GM12878 (cell line): ENCODE data around the gene EVX1. TPM values are rescaled to one million over a fixed set of nuclear protein-coding genes. Genes with fewer than 3 reads are reported as not detected.

ENCODE experiments used
- ATAC-seq: fragments of 200-7000 bp; cut with Tn5 transposase; 3 replicates; pipeline ENCODE4 v1.9.1; 2020; ENCODE audit warnings: mild to moderate bottlenecking, moderate library complexity
- BruUV-seq: library from RNA; stranded (reverse); fragments of 400-500 nt; replicated peaks from 2 replicates; lab custom pipeline; 2021; lab: Mats Ljungman, UMichigan
- CTCF ChIA-PET: fragments of 300-600 bp; sonication (Branson Sonifier 250); formaldehyde crosslinking; extraction: SDS; loops from one replicate; lab custom pipeline; 2021; ENCODE audit warnings: inconsistent platforms; lab: Yijun Ruan, JAX
- POLR2A ChIA-PET: fragments of 350-600 bp; formaldehyde crosslinking; extraction: SDS; loops from one replicate; lab custom pipeline; 2021; ENCODE audit warnings: inconsistent platforms; lab: Charles Lee
- RAD21 ChIA-PET: fragments of 300-600 bp; sonication (Branson Sonifier 250); formaldehyde crosslinking; loops from one replicate; lab custom pipeline; 2023; ENCODE audit warnings: antibody characterized with exemption; ENCODE audit not compliant: unreplicated experiment; lab: Charles Lee
- SMC1A ChIA-PET: fragments of 300-600 bp; sonication (Branson Sonifier 250); formaldehyde crosslinking; loops from one replicate; lab custom pipeline; 2023; ENCODE audit not compliant: unreplicated experiment, uncharacterized antibody; lab: Charles Lee
- DNase-seq: peaks from one replicate; pipeline ENCODE4 v3.0.0-alpha.2; 2011; ENCODE audit warnings: low read depth, low spot score
- FAIRE-seq: peaks from 3 replicates; lab custom pipeline; 2011; peaks lifted over from hg19 to GRCh38; lab: Jason Lieb, UNC
- H2AFZ ChIP-seq: 2 replicates; pipeline ENCODE4 v1.6.0; 2011; ENCODE audit warnings: low read depth, low read length, control low read depth; ENCODE audit not compliant: control insufficient read depth
- H3K27ac ChIP-seq: 2 replicates; pipeline ENCODE4 v1.5.1; 2011; ENCODE audit warnings: control low read depth; ENCODE audit not compliant: control insufficient read depth, insufficient read depth
- H3K27me3 ChIP-seq, 2 experiments: replicated peaks in 1 of 2; 2 replicates each; pipeline versions ENCODE4 v1.6.0 to v1.6.1; 2011; ENCODE audit warnings: low read length in 1 of 2; ENCODE audit not compliant: control insufficient read depth in 2 of 2, insufficient read depth in 2 of 2
- H3K36me3 ChIP-seq, 2 experiments: 2 replicates each; pipeline ENCODE4 v1.5.1; 2011; ENCODE audit warnings: low read length in 1 of 2; ENCODE audit not compliant: control insufficient read depth in 2 of 2, insufficient read depth in 2 of 2
- H3K4me1 ChIP-seq: 2 replicates; pipeline ENCODE4 v1.6.1; 2011; ENCODE audit warnings: mild to moderate bottlenecking, low read length, moderate library complexity, mixed read lengths; ENCODE audit not compliant: control insufficient read depth, insufficient read depth
- H3K4me2 ChIP-seq: 2 replicates; pipeline ENCODE4 v1.6.0; 2011; ENCODE audit warnings: control low read depth; ENCODE audit not compliant: control insufficient read depth, insufficient read depth
- H3K4me3 ChIP-seq: fragments of 200-600 bp; sonication (generic); 2 replicates; pipeline ENCODE4 v1.5.1; 2016
- H3K79me2 ChIP-seq: 2 replicates; pipeline ENCODE4 v1.6.0; 2011; ENCODE audit warnings: low read length; ENCODE audit not compliant: control insufficient read depth, insufficient read depth
- H3K9ac ChIP-seq: 2 replicates; pipeline ENCODE4 v1.8.0; 2011; ENCODE audit warnings: low read length, control low read depth, mixed read lengths; ENCODE audit not compliant: control insufficient read depth, insufficient read depth
- H3K9me3 ChIP-seq: replicated peaks from 3 replicates; pipeline ENCODE4 v1.5.1; 2011; ENCODE audit warnings: mild to moderate bottlenecking, low read length; ENCODE audit not compliant: control insufficient read depth, insufficient read depth
- H4K20me1 ChIP-seq: 2 replicates; pipeline ENCODE4 v1.6.0; 2011; ENCODE audit not compliant: control insufficient read depth, insufficient read depth
- CBX3 ChIP-seq: fragments of 200-600 bp; sonication (generic); IDR thresholded peaks from 2 replicates; pipeline ENCODE4 v1.6.1; 2016; ENCODE audit warnings: low read depth, borderline replicate concordance
- CHD2 ChIP-seq: IDR thresholded peaks from 2 replicates; pipeline ENCODE4 v1.6.1; 2011; ENCODE audit warnings: low read depth, low read length, improper control_type of control experiment, borderline replicate concordance
- ESRRA ChIP-seq: IDR thresholded peaks from 2 replicates; pipeline ENCODE4 v1.6.1; 2012; ENCODE audit warnings: mild to moderate bottlenecking, low read length, improper control_type of control experiment
- EZH2 ChIP-seq: IDR thresholded peaks from 2 replicates; pipeline ENCODE4 v1.6.1; 2012; ENCODE audit warnings: low read depth, mild to moderate bottlenecking, control low read depth, inconsistent platforms, low read length, borderline replicate concordance; ENCODE audit not compliant: control insufficient read depth
- FOXK2 ChIP-seq: fragments of 450-650 bp; IDR thresholded peaks from 2 replicates; pipeline ENCODE4 v1.6.1; 2017; ENCODE audit warnings: mild to moderate bottlenecking, moderate library complexity
- GABPA ChIP-seq: IDR thresholded peaks from 2 replicates; pipeline ENCODE4 v1.6.1; 2014; ENCODE audit warnings: antibody characterized with exemption, low read depth, mild to moderate bottlenecking, inconsistent platforms
- GATAD2B ChIP-seq: fragments of 450-650 bp; conservative IDR thresholded peaks from 2 replicates; pipeline ENCODE4 v1.6.1; 2017; ENCODE audit warnings: low read depth, mild to moderate bottlenecking, moderate library complexity
- HDAC6 ChIP-seq: fragments of 200-600 bp; sonication (generic); IDR thresholded peaks from one replicate; pipeline ENCODE4 v1.8.0; 2017; ENCODE audit warnings: antibody characterized with exemption; ENCODE audit not compliant: unreplicated experiment
- IKZF2 ChIP-seq, 2 experiments: fragments of 450-650 bp; IDR thresholded peaks; 2 replicates each; pipeline ENCODE4 v1.6.1; 2017; ENCODE audit warnings: mild to moderate bottlenecking in 2 of 2, moderate library complexity in 2 of 2
- IRF4 ChIP-seq: IDR thresholded peaks from 2 replicates; pipeline ENCODE4 v1.6.1; 2011; ENCODE audit warnings: low read depth, low read length
- MEF2B ChIP-seq: fragments of 450-650 bp; IDR thresholded peaks from 2 replicates; pipeline ENCODE4 v1.6.1; 2018; ENCODE audit warnings: mild to moderate bottlenecking, moderate library complexity; ENCODE audit not compliant: partially characterized antibody, poor library complexity, severe bottlenecking
- POLR2AphosphoS2 ChIP-seq: IDR thresholded peaks from 2 replicates; pipeline ENCODE4 v1.6.1; 2011; ENCODE audit warnings: low read depth, mild to moderate bottlenecking, low read length, improper control_type of control experiment, moderate library complexity
- POU2F2 ChIP-seq: IDR thresholded peaks from 3 replicates; pipeline ENCODE4 v1.6.1; 2011; ENCODE audit warnings: low read depth, mild to moderate bottlenecking, low read length, borderline replicate concordance
- RAD21 ChIP-seq: IDR thresholded peaks from 2 replicates; pipeline ENCODE4 v1.6.1; 2011; ENCODE audit warnings: mild to moderate bottlenecking, low read depth, low read length, moderate library complexity; ENCODE audit not compliant: insufficient read depth
- RFX5 ChIP-seq: IDR thresholded peaks from 2 replicates; pipeline ENCODE4 v1.6.1; 2011; ENCODE audit warnings: low read depth, low read length, improper control_type of control experiment
- SUZ12 ChIP-seq: fragments of 200-600 bp; sonication (generic); IDR thresholded peaks from one replicate; pipeline ENCODE4 v1.6.1; 2018; ENCODE audit warnings: antibody characterized with exemption, mild to moderate bottlenecking; ENCODE audit not compliant: unreplicated experiment
- TCF7 ChIP-seq: IDR thresholded peaks from 2 replicates; pipeline ENCODE4 v1.6.1; 2014; ENCODE audit warnings: antibody characterized with exemption, borderline replicate concordance
- ZBTB33 ChIP-seq: fragments of 450-650 bp; IDR thresholded peaks from 2 replicates; pipeline ENCODE4 v1.6.1; 2017; ENCODE audit warnings: mild to moderate bottlenecking
- ZNF217 ChIP-seq: fragments of 450-650 bp; IDR thresholded peaks from 2 replicates; pipeline ENCODE4 v1.6.1; 2017; ENCODE audit warnings: antibody characterized with exemption, mild to moderate bottlenecking
- WGBS: methylation state at CpG from one replicate; pipeline ENCODE4 v1.1.6; 2016; ENCODE audit warnings: low lambda C conversion rate; ENCODE audit not compliant: insufficient replicate concordance, insufficient coverage; ENCODE audit errors: missing lambda C conversion rate; 5-methylcytosine and 5-hydroxymethylcytosine counted together
- in situ Hi-C: fragments of 300-500 bp; cut with MboI; formaldehyde crosslinking; loops from 9 replicates; pipeline ENCODE4 v1.14.3; 2018; ENCODE audit warnings: mixed read lengths
- intact Hi-C: fragments of 100-400 bp; cut with micrococcal nuclease; formaldehyde crosslinking; loops from one replicate; pipeline ENCODE4 v1.14.2; 2022; ENCODE audit not compliant: unreplicated experiment
- polyA plus RNA-seq, 11 experiments: library from polyadenylated mRNA; depleted of rRNA in 4 of 11; unstranded in 6 of 11; stranded (reverse) in 5 of 11; fragments of >200 nt; fragmentation: Nextera tagmentation in 4 of 11; fragmentation: Illumina TruSeq in 1 of 11; extraction: Ambion mirVana in 4 of 11; extraction: Trizol in 1 of 11; gene quantifications; 1 replicate in 1 of 11; 2 replicates in 10 of 11; pipeline versions ENCODE4 v1.2.1 to v1.2.3, GENCODE V29; 2011 to 2016; ENCODE audit warnings: inconsistent platforms in 2 of 11, missing spikeins in 2 of 11, low read depth in 1 of 11
- total RNA-seq, 4 experiments: library from RNA; depleted of rRNA in 3 of 4; stranded (reverse); fragments of >200 nt in 3 of 4; fragmentation: Illumina TruSeq in 1 of 4; extraction: Trizol in 1 of 4; gene quantifications; 2 replicates each; pipeline versions ENCODE4 v1.2.1 to v1.2.3, GENCODE V29; 2013 to 2021
- TF ChIP-seq, protein P1 (sequence below): fragments of 450-650 bp; formaldehyde crosslinking; IDR thresholded peaks from 2 replicates; pipeline ENCODE4 v1.5.0; 2022; ENCODE audit warnings: mild to moderate bottlenecking, missing genetic modification characterization

Gene EVX1
- total and polyA plus RNA-seq, 10 of the 15 experiments (the other 5 are each of a cell fraction or from before 2014, with no cell fraction given), result not detected

- no peak overlapping the region for H3K9ac ChIP-seq
- intact Hi-C loops (no loop called here), in situ Hi-C loops (no loop called here)
- H3K36me3 ChIP-seq, result no peaks in the 10 kb centered on the region
- POLR2A ChIA-PET, result interaction anchor here (1.0 kb wide), 1 partner anchor 11 kb away, joined by 3 read pairs; no protein-coding TSS in a partner anchor
- CTCF ChIA-PET, result no interaction called here
- TF ChIP-seq ZNF217 (no peak), GABPA (no peak), CBX3 (no peak), IKZF2 (IDR thresholded peaks at IDR 0.05) (no peak), ZBTB33 (no peak), RFX5 (no peak), FOXK2 (no peak), HDAC6 (no peak), POU2F2 (no peak), TCF7 (no peak), RAD21 (no peak), POLR2AphosphoS2 (no peak), ESRRA (no peak), SUZ12 (no peak), MEF2B (no peak), EZH2 (no peak), GATAD2B (no peak), CHD2 (no peak), IRF4 (no peak)
- TF ChIP-seq, protein P1, sequence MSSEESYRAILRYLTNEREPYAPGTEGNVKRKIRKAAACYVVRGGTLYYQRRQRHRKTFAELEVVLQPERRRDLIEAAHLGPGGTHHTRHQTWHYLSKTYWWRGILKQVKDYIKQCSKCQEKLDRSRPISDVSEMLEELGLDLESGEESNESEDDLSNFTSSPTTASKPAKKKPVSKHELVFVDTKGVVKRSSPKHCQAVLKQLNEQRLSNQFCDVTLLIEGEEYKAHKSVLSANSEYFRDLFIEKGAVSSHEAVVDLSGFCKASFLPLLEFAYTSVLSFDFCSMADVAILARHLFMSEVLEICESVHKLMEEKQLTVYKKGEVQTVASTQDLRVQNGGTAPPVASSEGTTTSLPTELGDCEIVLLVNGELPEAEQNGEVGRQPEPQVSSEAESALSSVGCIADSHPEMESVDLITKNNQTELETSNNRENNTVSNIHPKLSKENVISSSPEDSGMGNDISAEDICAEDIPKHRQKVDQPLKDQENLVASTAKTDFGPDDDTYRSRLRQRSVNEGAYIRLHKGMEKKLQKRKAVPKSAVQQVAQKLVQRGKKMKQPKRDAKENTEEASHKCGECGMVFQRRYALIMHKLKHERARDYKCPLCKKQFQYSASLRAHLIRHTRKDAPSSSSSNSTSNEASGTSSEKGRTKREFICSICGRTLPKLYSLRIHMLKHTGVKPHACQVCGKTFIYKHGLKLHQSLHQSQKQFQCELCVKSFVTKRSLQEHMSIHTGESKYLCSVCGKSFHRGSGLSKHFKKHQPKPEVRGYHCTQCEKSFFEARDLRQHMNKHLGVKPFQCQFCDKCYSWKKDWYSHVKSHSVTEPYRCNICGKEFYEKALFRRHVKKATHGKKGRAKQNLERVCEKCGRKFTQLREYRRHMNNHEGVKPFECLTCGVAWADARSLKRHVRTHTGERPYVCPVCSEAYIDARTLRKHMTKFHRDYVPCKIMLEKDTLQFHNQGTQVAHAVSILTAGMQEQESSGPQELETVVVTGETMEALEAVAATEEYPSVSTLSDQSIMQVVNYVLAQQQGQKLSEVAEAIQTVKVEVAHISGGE (CRISPR knock-in tag), result no peak
- TF ChIP-seq, all 136 proteins: peak for 0
- ChIA-PET RAD21 (no interaction called here), SMC1A (no interaction called here)
- Histone ChIP-seq H2AFZ (no peak overlapping the region), H3K4me3 (no peak overlapping the region), H4K20me1 (no peaks in the 10 kb centered on the region; the same call in 1 of the 2 replicates), H3K9me3 (no peaks in the 10 kb centered on the region), H3K27ac (no peak overlapping the region), H3K27me3 (peaks cover 5 to 11% of the 10 kb centered on the region in 2 experiments; a peak in 3 of 4 replicates), H3K4me1 (no peaks in the 10 kb centered on the region), H3K4me2 (no peak overlapping the region), H3K79me2 (no peaks in the 10 kb centered on the region)
- no peak for DNase-seq
- 67% methylated on average over 3 of the region's 3 CpGs for WGBS
- ATAC-seq, result peak; percentile 49; the same call in 2 of the 3 replicates
- no TSS peak for BruUV-seq
- FAIRE-seq, result no peak
Observed at GRCh38 chr7:27221201-27221797, 21.3 kb upstream of the EVX1 start.
